SH-SY5Y (cell line): Measurements from ENCODE around the gene UBAP1L.

ENCODE experiments used
- GATA2 ChIP-seq: IDR thresholded peaks from 2 replicates; pipeline ENCODE4 v1.6.1; 2011; ENCODE audit warnings: mild to moderate bottlenecking, low read depth, low read length
- GATA3 ChIP-seq: IDR thresholded peaks from 2 replicates; pipeline ENCODE4 v1.6.1; 2011; ENCODE audit warnings: low read depth, mild to moderate bottlenecking, low read length, moderate library complexity

- TF ChIP-seq GATA3 (no peak), GATA2 (no peak)
Observed at GRCh38 chr15:65105038-65105437, 10.0 kb downstream of the UBAP1L start.
